Neural progenitor cell (in vitro differentiated cells): ENCODE data around the gene ANK3. TPM values are rescaled to one million over a fixed set of nuclear protein-coding genes. Genes with fewer than 3 reads are reported as not detected.

Experiments used
- DNase-seq: peaks from one replicate; pipeline ENCODE4 v3.0.0-alpha.2; 2016; ENCODE audit warnings: low spot score
- H2AFZ ChIP-seq: fragments of 200-600 bp; sonication (generic); replicated peaks from 2 replicates; pipeline ENCODE4 v1.6.1; 2016; ENCODE audit warnings: antibody characterized with exemption
- H3F3A ChIP-seq: fragments of 200-600 bp; sonication (generic); 2 replicates; pipeline ENCODE4 v1.6.1; 2016; ENCODE audit warnings: antibody characterized with exemption, low read depth
- H3K27ac ChIP-seq: fragments of 200-600 bp; sonication (generic); 2 replicates; pipeline ENCODE4 v1.5.1; 2016; ENCODE audit warnings: mild to moderate bottlenecking
- H3K27me3 ChIP-seq: fragments of 200-600 bp; sonication (generic); 2 replicates; pipeline ENCODE4 v1.6.1; 2016; ENCODE audit warnings: mild to moderate bottlenecking, moderate library complexity
- H3K36me3 ChIP-seq: fragments of 200-600 bp; sonication (generic); 2 replicates; pipeline ENCODE4 v1.5.1; 2016
- H3K4me1 ChIP-seq: fragments of 200-600 bp; sonication (generic); 2 replicates; pipeline ENCODE4 v1.6.1; 2016; ENCODE audit warnings: mixed run types
- H3K4me2 ChIP-seq: fragments of 200-600 bp; sonication (generic); 2 replicates; pipeline ENCODE4 v1.6.1; 2016
- H3K4me3 ChIP-seq: fragments of 200-600 bp; sonication (generic); 2 replicates; pipeline ENCODE4 v1.5.1; 2016
- H3K79me2 ChIP-seq: fragments of 200-600 bp; sonication (generic); 2 replicates; pipeline ENCODE4 v1.6.1; 2016; ENCODE audit warnings: low read depth
- H3K9ac ChIP-seq: fragments of 200-600 bp; sonication (generic); 2 replicates; pipeline ENCODE4 v1.6.1; 2016
- H3K9me3 ChIP-seq: fragments of 200-600 bp; sonication (generic); 2 replicates; pipeline ENCODE4 v1.5.1; 2016; ENCODE audit warnings: low read depth
- H4K20me1 ChIP-seq: fragments of 200-600 bp; sonication (generic); 2 replicates; pipeline ENCODE4 v1.6.1; 2016; ENCODE audit warnings: low read depth
- H3K27ac Mint-ChIP-seq: 3 replicates; pipeline ENCODE4 v1.8.0; 2021; ENCODE audit warnings: mixed read lengths
- H3K27me3 Mint-ChIP-seq: 2 replicates; pipeline ENCODE4 v1.8.0; 2022; ENCODE audit warnings: low read depth, mild to moderate bottlenecking, inconsistent platforms, moderate library complexity, mixed read lengths; ENCODE audit not compliant: insufficient read depth
- H3K36me3 Mint-ChIP-seq: 3 replicates; pipeline ENCODE4 v1.8.0; 2021; ENCODE audit warnings: mixed read lengths
- H3K4me1 Mint-ChIP-seq: 3 replicates; pipeline ENCODE4 v1.8.0; 2021; ENCODE audit warnings: mixed read lengths
- H3K4me3 Mint-ChIP-seq: 3 replicates; pipeline ENCODE4 v1.8.0; 2021; ENCODE audit warnings: mild to moderate bottlenecking, moderate library complexity, mixed read lengths
- H3K9me3 Mint-ChIP-seq: 3 replicates; pipeline ENCODE4 v1.8.0; 2020; ENCODE audit warnings: mixed read lengths
- EZH2 ChIP-seq: fragments of 200-600 bp; sonication (generic); IDR thresholded peaks from 2 replicates; pipeline ENCODE4 v1.6.1; 2017; ENCODE audit warnings: antibody characterized with exemption, mild to moderate bottlenecking, moderate library complexity
- EZH2phosphoT487 ChIP-seq: fragments of 200-600 bp; sonication (generic); IDR thresholded peaks from 2 replicates; pipeline ENCODE4 v1.6.1; 2017; ENCODE audit warnings: antibody characterized with exemption
- total RNA-seq: library from RNA; depleted of rRNA; stranded (reverse); fragments of >200 nt; gene quantifications from 2 replicates; pipeline ENCODE4 v1.2.3, GENCODE V29; 2015; ENCODE audit warnings: low replicate concordance
- TF ChIP-seq, protein P1 (sequence below): fragments of 200-600 bp; sonication (generic); IDR thresholded peaks from 2 replicates; pipeline ENCODE4 v1.5.1; 2017; ENCODE audit warnings: antibody characterized with exemption, mild to moderate bottlenecking

The ANK3 gene
- total RNA-seq, 1 donor from 2014 or later, result 54.1 TPM

DNA sequence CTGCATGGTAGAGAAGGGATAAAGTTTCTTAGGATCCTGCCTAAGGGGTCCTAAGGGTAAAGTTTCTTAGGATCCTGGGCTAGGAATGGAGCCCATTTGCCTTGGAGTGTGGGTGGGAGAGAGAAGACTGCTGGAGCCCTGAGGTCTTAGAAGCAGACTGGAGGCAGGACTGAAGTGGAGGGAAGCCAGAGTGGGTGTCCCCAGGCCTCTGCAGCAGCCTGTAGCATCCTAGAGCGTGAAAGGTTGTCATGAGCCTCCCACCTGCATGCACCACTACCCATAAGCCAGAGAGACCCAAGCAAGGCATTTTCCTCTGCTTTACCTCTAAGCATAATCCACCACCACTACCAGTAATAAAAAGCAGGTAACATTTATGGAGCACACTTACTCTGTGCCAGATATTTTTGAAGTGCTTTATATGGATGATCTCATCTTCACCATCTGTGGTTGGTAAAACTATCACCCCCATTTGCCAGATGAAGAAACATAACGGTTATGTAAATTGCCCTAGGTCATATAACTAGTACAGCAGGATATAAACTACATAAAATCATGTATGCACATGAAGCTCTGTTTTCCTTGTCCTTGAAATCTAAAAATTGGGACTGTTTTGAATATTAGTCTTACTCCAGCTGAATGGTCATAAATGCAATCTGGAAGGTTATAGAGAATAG, 379.8 kb downstream of the ANK3 start:
- Mint-ChIP-seq H3K4me3 (no peak overlapping the region), H3K27me3 (peaks cover 2% of the 10 kb centered on the region), H3K27ac (no peak overlapping the region), H3K4me1 (no peaks in the 10 kb centered on the region), H3K36me3 (no peaks in the 10 kb centered on the region), H3K9me3 (no peaks in the 10 kb centered on the region)
- H4K20me1 ChIP-seq, result no peaks in the 10 kb centered on the region
- H3K4me1 ChIP-seq, result no peaks in the 10 kb centered on the region
- TF ChIP-seq EZH2phosphoT487 (no peak), EZH2 (no peak)
- TF ChIP-seq, protein P1, sequence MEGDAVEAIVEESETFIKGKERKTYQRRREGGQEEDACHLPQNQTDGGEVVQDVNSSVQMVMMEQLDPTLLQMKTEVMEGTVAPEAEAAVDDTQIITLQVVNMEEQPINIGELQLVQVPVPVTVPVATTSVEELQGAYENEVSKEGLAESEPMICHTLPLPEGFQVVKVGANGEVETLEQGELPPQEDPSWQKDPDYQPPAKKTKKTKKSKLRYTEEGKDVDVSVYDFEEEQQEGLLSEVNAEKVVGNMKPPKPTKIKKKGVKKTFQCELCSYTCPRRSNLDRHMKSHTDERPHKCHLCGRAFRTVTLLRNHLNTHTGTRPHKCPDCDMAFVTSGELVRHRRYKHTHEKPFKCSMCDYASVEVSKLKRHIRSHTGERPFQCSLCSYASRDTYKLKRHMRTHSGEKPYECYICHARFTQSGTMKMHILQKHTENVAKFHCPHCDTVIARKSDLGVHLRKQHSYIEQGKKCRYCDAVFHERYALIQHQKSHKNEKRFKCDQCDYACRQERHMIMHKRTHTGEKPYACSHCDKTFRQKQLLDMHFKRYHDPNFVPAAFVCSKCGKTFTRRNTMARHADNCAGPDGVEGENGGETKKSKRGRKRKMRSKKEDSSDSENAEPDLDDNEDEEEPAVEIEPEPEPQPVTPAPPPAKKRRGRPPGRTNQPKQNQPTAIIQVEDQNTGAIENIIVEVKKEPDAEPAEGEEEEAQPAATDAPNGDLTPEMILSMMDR, result no peak
- H3K4me2 ChIP-seq, result no peak overlapping the region
- no peak overlapping the region for H3K4me3 ChIP-seq
- H3K27me3 ChIP-seq, result no peaks in the 10 kb centered on the region
- no peaks in the 10 kb centered on the region for H3F3A ChIP-seq
- no peak overlapping the region for H3K9ac ChIP-seq
- no peaks in the 10 kb centered on the region for H3K36me3 ChIP-seq
- no peak overlapping the region for H2AFZ ChIP-seq
- DNase-seq, result no peak
- no peak overlapping the region for H3K27ac ChIP-seq
- no peaks in the 10 kb centered on the region for H3K9me3 ChIP-seq
- no peaks in the 10 kb centered on the region for H3K79me2 ChIP-seq

DNA sequence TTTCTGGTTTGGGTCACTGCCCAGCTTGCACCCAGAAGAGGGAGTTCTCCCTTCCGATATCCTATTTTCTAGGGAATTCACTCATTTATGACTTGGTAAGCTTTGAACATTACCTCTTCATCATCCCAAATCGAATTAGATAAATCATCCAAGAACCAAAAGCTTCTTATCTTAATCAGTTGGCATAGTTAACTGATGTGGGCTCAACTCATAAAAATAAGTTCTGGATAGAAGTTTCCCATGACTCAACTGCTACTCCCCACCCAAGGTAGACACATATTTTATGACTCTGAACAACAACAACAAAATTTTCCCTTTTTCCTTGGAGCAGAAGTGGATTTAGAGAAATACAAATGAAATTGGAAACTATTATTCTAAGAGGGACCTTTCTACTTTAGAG, 380.4 kb downstream of the ANK3 start:
- Mint-ChIP-seq H3K9me3 (no peaks in the 10 kb centered on the region), H3K27ac (no peak overlapping the region), H3K4me1 (no peaks in the 10 kb centered on the region)

DNA sequence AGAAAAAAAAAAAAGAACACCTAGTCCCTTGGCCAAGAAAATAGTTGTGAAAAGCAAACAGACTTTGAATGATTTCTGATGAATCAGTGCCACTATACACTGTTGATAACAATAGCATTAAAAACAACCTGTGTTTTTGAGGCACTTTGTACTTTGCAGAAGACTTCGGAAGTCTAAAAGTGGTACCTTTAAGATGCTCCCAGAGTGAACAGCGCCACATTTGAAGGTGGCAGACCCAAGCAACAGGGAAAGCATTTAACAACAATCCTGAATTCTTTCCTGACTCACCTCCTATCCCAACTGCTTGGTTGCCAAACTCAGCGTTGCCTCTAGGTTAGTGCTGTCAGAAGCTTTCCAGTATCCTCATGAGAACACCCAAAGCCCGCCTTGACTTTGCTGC, 380.9 kb downstream of the ANK3 start:
- Histone ChIP-seq H3K27ac (no peak overlapping the region), H3K79me2 (no peaks in the 10 kb centered on the region), H3K9ac (no peak overlapping the region), H3K4me2 (no peak overlapping the region), H3K9me3 (no peaks in the 10 kb centered on the region), H3K4me3 (no peak overlapping the region), H2AFZ (no peak overlapping the region), H3K4me1 (peaks cover 8% of the 10 kb centered on the region), H3K27me3 (no peaks in the 10 kb centered on the region), H3F3A (peaks cover 10% of the 10 kb centered on the region), H4K20me1 (no peaks in the 10 kb centered on the region), H3K36me3 (no peaks in the 10 kb centered on the region)
- H3K27me3 Mint-ChIP-seq, result peaks cover 2% of the 10 kb centered on the region
- no peaks in the 10 kb centered on the region for H3K9me3 Mint-ChIP-seq
- DNase-seq, result no peak
- no peak for TF ChIP-seq EZH2phosphoT487
- no peak for TF ChIP-seq EZH2
- TF ChIP-seq, protein P1, result no peak
- no peak overlapping the region for H3K4me3 Mint-ChIP-seq
- no peaks in the 10 kb centered on the region for H3K36me3 Mint-ChIP-seq
- no peak overlapping the region for H3K27ac Mint-ChIP-seq
- H3K4me1 Mint-ChIP-seq, result peaks cover 1% of the 10 kb centered on the region

More for the DNA sequence above, 380.4 kb downstream of the ANK3 start:
- no peaks in the 10 kb centered on the region for H3K27me3 ChIP-seq
- H3K36me3 ChIP-seq, result no peaks in the 10 kb centered on the region
- Mint-ChIP-seq H3K27me3 (peaks cover 2% of the 10 kb centered on the region), H3K4me3 (no peak overlapping the region), H3K36me3 (no peaks in the 10 kb centered on the region)
- no peak overlapping the region for H3K4me2 ChIP-seq
- no peak overlapping the region for H3K4me3 ChIP-seq
- H3F3A ChIP-seq, result peaks cover 5% of the 10 kb centered on the region
- TF ChIP-seq EZH2phosphoT487, result no peak
- no peak for TF ChIP-seq EZH2
- TF ChIP-seq, protein P1, result no peak
- no peaks in the 10 kb centered on the region for H3K9me3 ChIP-seq
- H4K20me1 ChIP-seq, result no peaks in the 10 kb centered on the region
- H3K79me2 ChIP-seq, result no peaks in the 10 kb centered on the region
- H3K27ac ChIP-seq, result no peak overlapping the region
- DNase-seq, result no peak
- no peak overlapping the region for H2AFZ ChIP-seq
- H3K4me1 ChIP-seq, result peaks cover 3% of the 10 kb centered on the region
- H3K9ac ChIP-seq, result no peak overlapping the region
